ENCODE measurements around the gene PTPRM. TPM values are rescaled to one million over a fixed set of nuclear protein-coding genes. Genes with fewer than 3 reads are reported as not detected.

The PTPRM gene
- total RNA-seq, 1 donor from 2014 or later: 65.5 TPM

- H3K36me3 ChIP-seq (ENCODE audit: control insufficient read depth, insufficient read depth, low read length): no peaks in the 10 kb centered on the region
- no peak for DNase-seq (ENCODE audit: low read depth)
- no peaks in the 10 kb centered on the region for H3K27me3 ChIP-seq (ENCODE audit: control insufficient read depth, insufficient read depth, low read length)
- H3K4me3 ChIP-seq (ENCODE audit: low read depth, low read length): no peak overlapping the region
- TF ChIP-seq CTCF (IDR thresholded peaks at IDR 0.05; ENCODE audit: insufficient read depth, low read length, poor library complexity, severe bottlenecking): peak; percentile 60
Observed at GRCh38 chr18:8450013-8450412, 882.9 kb downstream of the PTPRM start.

- Histone ChIP-seq H3K36me3 (ENCODE audit: control insufficient read depth, insufficient read depth, low read length) (no peaks in the 10 kb centered on the region), H3K4me3 (ENCODE audit: low read depth, low read length) (no peak overlapping the region), H3K27me3 (ENCODE audit: control insufficient read depth, insufficient read depth, low read length) (no peaks in the 10 kb centered on the region)
- no peak for TF ChIP-seq CTCF (IDR thresholded peaks at IDR 0.05; ENCODE audit: insufficient read depth, low read length, poor library complexity, severe bottlenecking)
- no peak for DNase-seq (ENCODE audit: low read depth)
Observed at GRCh38 chr18:8450898-8451665, 884.0 kb downstream of the PTPRM start.

- Histone ChIP-seq H3K4me3 (ENCODE audit: low read depth, low read length) (no peak overlapping the region), H3K36me3 (ENCODE audit: control insufficient read depth, insufficient read depth, low read length) (no peaks in the 10 kb centered on the region), H3K27me3 (ENCODE audit: control insufficient read depth, insufficient read depth, low read length) (no peaks in the 10 kb centered on the region)
- no peak for DNase-seq (ENCODE audit: low read depth)
- no peak for TF ChIP-seq CTCF (IDR thresholded peaks at IDR 0.05; ENCODE audit: insufficient read depth, low read length, poor library complexity, severe bottlenecking)
Observed at GRCh38 chr18:8453528-8453927, 886.4 kb downstream of the PTPRM start.

GRCh38 chr18:8454136-8454535 lies 887.0 kb downstream of the PTPRM start:
- no peaks in the 10 kb centered on the region for H3K27me3 ChIP-seq (ENCODE audit: control insufficient read depth, insufficient read depth, low read length)
- no peak overlapping the region for H3K4me3 ChIP-seq (ENCODE audit: low read depth, low read length)
- no peak for TF ChIP-seq CTCF (IDR thresholded peaks at IDR 0.05; ENCODE audit: insufficient read depth, low read length, poor library complexity, severe bottlenecking)
- no peak for DNase-seq (ENCODE audit: low read depth)
- no peaks in the 10 kb centered on the region for H3K36me3 ChIP-seq (ENCODE audit: control insufficient read depth, insufficient read depth, low read length)

- no peak overlapping the region for H3K4me3 ChIP-seq (ENCODE audit: low read depth, low read length)
- no peak for TF ChIP-seq CTCF (IDR thresholded peaks at IDR 0.05; ENCODE audit: insufficient read depth, low read length, poor library complexity, severe bottlenecking)
- H3K27me3 ChIP-seq (ENCODE audit: control insufficient read depth, insufficient read depth, low read length): no peaks in the 10 kb centered on the region
- no peak for DNase-seq (ENCODE audit: low read depth)
- no peaks in the 10 kb centered on the region for H3K36me3 ChIP-seq (ENCODE audit: control insufficient read depth, insufficient read depth, low read length)
Observed at GRCh38 chr18:8455661-8456614, 888.8 kb downstream of the PTPRM start.
